H1 (cell line): Measurements from ENCODE around the gene GSK3B. TPM values are rescaled to one million over a fixed set of nuclear protein-coding genes. Genes with fewer than 3 reads are reported as not detected.

Source experiments
- CTCF ChIA-PET: fragments of 300-600 bp; sonication (Branson Sonifier 250); formaldehyde crosslinking; loops from one replicate; lab custom pipeline; 2021; ENCODE audit not compliant: partially characterized antibody; lab: Charles Lee
- POLR2A ChIA-PET: fragments of 300-600 bp; sonication (Branson Sonifier 250); formaldehyde crosslinking; loops from one replicate; lab custom pipeline; 2021; ENCODE audit warnings: inconsistent platforms; ENCODE audit not compliant: partially characterized antibody; lab: Charles Lee
- DNase-seq, 2 experiments: peaks; one replicate each; pipeline versions ENCODE4 v3.0.0 to v3.0.0-alpha.2; 2010 to 2022; ENCODE audit warnings: low spot score in 2 of 2, low read depth in 1 of 2, mixed read lengths in 1 of 2
- FAIRE-seq: peaks from 2 replicates; lab custom pipeline; 2011; peaks lifted over from hg19 to GRCh38; lab: Jason Lieb, UNC
- H2AFZ ChIP-seq: 2 replicates; pipeline ENCODE4 v1.8.1; 2012; ENCODE audit warnings: low read length, inconsistent platforms
- H2AK5ac ChIP-seq: 2 replicates; pipeline ENCODE4 v1.6.1; 2013; ENCODE audit warnings: low read depth, low read length
- H2BK120ac ChIP-seq: replicated peaks from 2 replicates; pipeline ENCODE3; 2013; ENCODE audit warnings: low read depth, low read length, inconsistent platforms
- H2BK12ac ChIP-seq: 2 replicates; pipeline ENCODE4 v1.6.1; 2013; ENCODE audit warnings: low read depth, low read length
- H2BK15ac ChIP-seq: 2 replicates; pipeline ENCODE4 v1.6.1; 2013; ENCODE audit warnings: low read length
- H2BK20ac ChIP-seq: 2 replicates; pipeline ENCODE4 v1.6.1; 2013; ENCODE audit warnings: low read length
- H2BK5ac ChIP-seq: 2 replicates; pipeline ENCODE4 v1.6.1; 2013; ENCODE audit warnings: low read depth, low read length
- H3K14ac ChIP-seq: 2 replicates; pipeline ENCODE4 v1.6.1; 2013; ENCODE audit warnings: inconsistent platforms; ENCODE audit not compliant: insufficient read length
- H3K18ac ChIP-seq: 2 replicates; pipeline ENCODE4 v1.6.1; 2013; ENCODE audit warnings: low read length; ENCODE audit errors: extremely low read depth
- H3K23ac ChIP-seq: 2 replicates; pipeline ENCODE4 v1.6.1; 2013; ENCODE audit warnings: inconsistent platforms; ENCODE audit not compliant: insufficient read length
- H3K23me2 ChIP-seq: 2 replicates; pipeline ENCODE4 v1.6.1; 2013; ENCODE audit warnings: low read depth, low read length
- H3K27ac ChIP-seq: 2 replicates; pipeline ENCODE4 v1.6.1; 2011; ENCODE audit warnings: low read depth, low read length, inconsistent platforms
- H3K27me3 ChIP-seq, 4 experiments: replicated peaks in 1 of 4; 1 replicate in 1 of 4; 2 replicates in 3 of 4; pipeline versions ENCODE4 v1.6.1 to v1.8.1; 2011 to 2013; ENCODE audit warnings: low read length in 3 of 4, mild to moderate bottlenecking in 3 of 4, inconsistent platforms in 2 of 4, mixed read lengths in 2 of 4, moderate library complexity in 1 of 4; ENCODE audit not compliant: control insufficient read depth in 3 of 4, insufficient read depth in 3 of 4; ENCODE audit errors: extremely low read depth in 1 of 4
- H3K36me3 ChIP-seq, 4 experiments: 2 replicates each; pipeline versions ENCODE4 v1.6.1 to v1.8.1; 2011 to 2013; ENCODE audit warnings: mild to moderate bottlenecking in 4 of 4, low read length in 3 of 4, moderate library complexity in 2 of 4, control low read depth in 1 of 4, inconsistent platforms in 1 of 4; ENCODE audit not compliant: insufficient read depth in 4 of 4, control insufficient read depth in 2 of 4
- H3K4ac ChIP-seq: replicated peaks from 2 replicates; pipeline ENCODE3; 2013; ENCODE audit warnings: low read length, low read depth, mixed read lengths, inconsistent platforms; ENCODE audit not compliant: insufficient read length
- H3K4me1 ChIP-seq, 4 experiments: replicated peaks in 1 of 4; 1 replicate in 1 of 4; 2 replicates in 3 of 4; pipeline versions ENCODE4 v1.6.1 to v1.8.1; 2011 to 2013; ENCODE audit warnings: low read length in 3 of 4, inconsistent platforms in 2 of 4, mixed read lengths in 1 of 4; ENCODE audit not compliant: insufficient read depth in 4 of 4, control insufficient read depth in 3 of 4
- H3K4me2 ChIP-seq, 2 experiments: 2 replicates each; pipeline versions ENCODE4 v1.6.1 to v1.8.1; 2011 to 2013; ENCODE audit warnings: low read depth in 2 of 2, low read length in 2 of 2, control low read depth in 1 of 2, inconsistent platforms in 1 of 2, mild to moderate bottlenecking in 1 of 2; ENCODE audit not compliant: insufficient read depth in 1 of 2
- H3K4me3 ChIP-seq, 4 experiments: fragments of 200-600, 300-600 bp in 1 of 4; sonication (generic), shearing (Covaris generic), sonication (Bioruptor Twin) in 1 of 4; 2 replicates each; pipeline versions ENCODE4 v1.5.1 to v1.8.1; 2011 to 2016; ENCODE audit warnings: low read length in 4 of 4, low read depth in 3 of 4, control low read depth in 2 of 4, inconsistent platforms in 2 of 4, mild to moderate bottlenecking in 2 of 4, mixed read lengths in 1 of 4, moderate library complexity in 1 of 4; ENCODE audit not compliant: insufficient read depth in 2 of 4; ENCODE audit errors: extremely low read depth in 1 of 4
- H3K56ac ChIP-seq: replicated peaks from 2 replicates; pipeline ENCODE3; 2013; ENCODE audit warnings: low read depth, mild to moderate bottlenecking, mixed read lengths, low read length, inconsistent platforms; ENCODE audit not compliant: insufficient read length
- H3K79me1 ChIP-seq: 2 replicates; pipeline ENCODE4 v1.6.1; 2013; ENCODE audit warnings: low read depth, low read length, control low read depth
- H3K79me2 ChIP-seq, 2 experiments: 2 replicates each; pipeline versions ENCODE4 v1.6.1 to v1.8.1; 2012 to 2013; ENCODE audit warnings: low read length in 2 of 2, mild to moderate bottlenecking in 2 of 2, inconsistent platforms in 1 of 2; ENCODE audit not compliant: insufficient read depth in 2 of 2, control insufficient read depth in 1 of 2
- H3K9ac ChIP-seq, 4 experiments: replicated peaks in 1 of 4; 1 replicate in 1 of 4; 2 replicates in 3 of 4; pipeline versions ENCODE4 v1.6.1 to v1.8.1; 2011 to 2013; ENCODE audit warnings: low read depth in 3 of 4, low read length in 3 of 4, control low read depth in 2 of 4, mild to moderate bottlenecking in 2 of 4, moderate library complexity in 2 of 4, inconsistent platforms in 1 of 4; ENCODE audit errors: extremely low read depth in 1 of 4
- H3K9me3 ChIP-seq, 2 experiments: 2 replicates each; pipeline versions ENCODE4 v1.6.1 to v1.8.1; 2012 to 2013; ENCODE audit warnings: mild to moderate bottlenecking in 2 of 2, moderate library complexity in 2 of 2, control low read depth in 1 of 2, inconsistent platforms in 1 of 2, low read depth in 1 of 2, low read length in 1 of 2, mixed read lengths in 1 of 2; ENCODE audit not compliant: insufficient read depth in 2 of 2
- H4K20me1 ChIP-seq, 2 experiments: replicated peaks in 1 of 2; 2 replicates each; pipeline versions ENCODE3 to v1.8.1; 2011 to 2013; ENCODE audit warnings: inconsistent platforms in 2 of 2, low read length in 2 of 2, mild to moderate bottlenecking in 1 of 2; ENCODE audit not compliant: insufficient read depth in 2 of 2, control insufficient read depth in 1 of 2
- H4K5ac ChIP-seq: 2 replicates; pipeline ENCODE4 v1.6.1; 2013; ENCODE audit warnings: low read length, low read depth, mixed read lengths, inconsistent platforms; ENCODE audit not compliant: insufficient read length
- H4K8ac ChIP-seq: 2 replicates; pipeline ENCODE4 v1.8.0; 2013; ENCODE audit warnings: mild to moderate bottlenecking, moderate library complexity, low read length, inconsistent platforms; ENCODE audit not compliant: insufficient read depth; ENCODE audit errors: extremely low read depth
- H4K91ac ChIP-seq: replicated peaks from 2 replicates; pipeline ENCODE3; 2013; ENCODE audit warnings: low read length, mixed read lengths, inconsistent platforms; ENCODE audit not compliant: insufficient read length
- CHD1 ChIP-seq: IDR thresholded peaks from 2 replicates; pipeline ENCODE4 v1.6.1; 2012; ENCODE audit warnings: low read depth, low read length, improper control_type of control experiment
- EGR1 ChIP-seq: IDR thresholded peaks from 2 replicates; pipeline ENCODE4 v1.6.1; 2011; ENCODE audit warnings: low read depth, low read length, borderline replicate concordance
- HDAC6 ChIP-seq: IDR thresholded peaks from one replicate; pipeline ENCODE4 v1.7.1; 2012; ENCODE audit warnings: low read depth, mild to moderate bottlenecking, inconsistent platforms, low read length, moderate library complexity
- SIRT6 ChIP-seq: IDR thresholded peaks from one replicate; pipeline ENCODE4 v1.7.1; 2012; ENCODE audit warnings: low read length, inconsistent platforms
- TEAD4 ChIP-seq: IDR thresholded peaks from 2 replicates; pipeline ENCODE4 v1.6.1; 2012; ENCODE audit warnings: low read depth, low read length, inconsistent platforms, mixed read lengths
- USF2 ChIP-seq: IDR thresholded peaks from 2 replicates; pipeline ENCODE4 v1.6.1; 2011; ENCODE audit warnings: low read length, improper control_type of control experiment
- YY1 ChIP-seq: IDR thresholded peaks from 2 replicates; pipeline ENCODE4 v1.6.1; 2011; ENCODE audit warnings: low read depth, mild to moderate bottlenecking, low read length
- WGBS, 2 experiments: shearing (Covaris generic) in 1 of 2; methylation state at CpG; one replicate each; pipeline versions ENCODE4 v1.1.6 to v1.1.7; 2013 to 2015; ENCODE audit warnings: low lambda C conversion rate in 2 of 2, mixed read lengths in 2 of 2, inconsistent platforms in 1 of 2, low coverage in 1 of 2, missing lambda C conversion rate in 1 of 2; ENCODE audit not compliant: insufficient replicate concordance in 2 of 2, insufficient coverage in 1 of 2, insufficient read length in 1 of 2; ENCODE audit errors: extremely low coverage in 1 of 2, missing lambda C conversion rate in 1 of 2; 5-methylcytosine and 5-hydroxymethylcytosine counted together
- long read RNA-seq, 2 experiments: library from RNA in 1 of 2; library from capped mRNA in 1 of 2; stranded (forward); transcript quantifications; one replicate each; pipeline ENCODE4 v2.0.0, GENCODE V29; 2021; ENCODE audit warnings: inconsistent platforms in 1 of 2
- polyA minus RNA-seq, 3 experiments: library from RNA; depleted of rRNA, polyadenylated mRNA; stranded (reverse); fragments of >200 nt; gene quantifications; 1 replicate in 2 of 3; 2 replicates in 1 of 3; pipeline ENCODE4 v1.2.3, GENCODE V29; 2011
- polyA plus RNA-seq, 7 experiments: library from polyadenylated mRNA; depleted of rRNA in 3 of 7; stranded (reverse) in 5 of 7; unstranded in 2 of 7; fragments of >200 nt in 5 of 7; fragments of 200-250 nt in 2 of 7; gene quantifications; 1 replicate in 5 of 7; 2 replicates in 1 of 7; 4 replicates in 1 of 7; pipeline versions ENCODE4 v1.2.1 to v1.2.3, GENCODE V29; 2011 to 2013; ENCODE audit warnings: missing spikeins in 2 of 7, mixed read lengths in 2 of 7
- total RNA-seq: library from RNA; stranded (reverse); fragmentation: NEBNext Ultra II Directional; extraction: Animal tissue kit (Norgen Biotek cat#: 25700); gene quantifications from 2 replicates; pipeline ENCODE4 v1.2.1, GENCODE V29; 2021

The GSK3B gene
- total RNA-seq (46.8 and 50.7 TPM in 2 replicates), polyA plus RNA-seq (2011; rRNA removed) (15.2 and 24.2 TPM in 2 replicates), polyA minus RNA-seq (2011; rRNA and poly(A)+ RNA removed) (59.3 and 89.6 TPM in 2 replicates)
- 24.9 TPM for polyA plus RNA-seq (2011; cell fraction: cytosol; rRNA removed)
- polyA plus RNA-seq (2011; cell fraction: nucleus; rRNA removed): 16.3 TPM
- polyA plus RNA-seq (2012, experiment 1 of 2): 20.2 to 30.6 TPM (median 30.2 TPM) in 4 replicates
- 9.6 TPM for polyA plus RNA-seq (2012, experiment 2 of 2)
- polyA plus RNA-seq (2013, experiment 1 of 2): 31.6 TPM
- polyA plus RNA-seq (2013, experiment 2 of 2): 28.8 TPM
- polyA minus RNA-seq (2011; cell fraction: cytosol; rRNA and poly(A)+ RNA removed): 46.6 TPM
- polyA minus RNA-seq (2011; cell fraction: nucleus; rRNA and poly(A)+ RNA removed): 71.4 TPM
- long read RNA-seq, experiment 1, full-length matches to known transcripts: 10 of 39 reads
- long read RNA-seq, experiment 1, partial matches to known transcripts: 11 of 39 reads
- long read RNA-seq, experiment 1, other reads (novel, unspliced or antisense): 18 of 39 reads
- long read RNA-seq, experiment 2, full-length matches to known transcripts: 2 of 9 reads
- long read RNA-seq, experiment 2, partial matches to known transcripts: 2 of 9 reads
- long read RNA-seq, experiment 2, other reads (novel, unspliced or antisense): 5 of 9 reads

GRCh38 chr3:120093911-120094775 is at the start of gene GSK3B:
TSS of gene GSK3B (minus strand) at chr3:120094447. CDS start at chr3:120093434, 1,013 bp downstream.
- FAIRE-seq: no peak
- peak; percentile 97 to 98 for DNase-seq
- Histone ChIP-seq H2BK20ac (no peak within 1 kb of the TSS), H3K36me3 (peaks cover 0 to 10% (median 0%) of the 10 kb centered on the region in 4 experiments; a peak in 2 of 8 replicates), H3K4me3 (peak within 1 kb of the TSS; percentile 86 to 99 (median 94)), H4K91ac (peak within 1 kb of the TSS; percentile 94), H3K27ac (peak within 1 kb of the TSS; percentile 99), H3K27me3 (no peaks in the 10 kb centered on the region), H3K4ac (peak within 1 kb of the TSS; percentile 93), H2BK5ac (peak within 1 kb of the TSS; percentile 99), H3K18ac (peak within 1 kb of the TSS; percentile 99), H4K20me1 (peaks cover 8 to 11% of the 10 kb centered on the region in 2 experiments), H4K5ac (peak within 1 kb of the TSS; percentile 88), H2AK5ac (no peak within 1 kb of the TSS), H3K4me1 (peaks cover 0 to 2% (median 0%) of the 10 kb centered on the region in 4 experiments; a peak in 4 of 7 replicates), H3K23ac (no peak within 1 kb of the TSS), H2BK120ac (peak within 1 kb of the TSS; percentile 66), H3K23me2 (peaks cover 7% of the 10 kb centered on the region; the same call in 1 of the 2 replicates), H2BK15ac (no peak within 1 kb of the TSS), H3K4me2 (peak within 1 kb of the TSS; percentile 95 to 99), H3K14ac (no peak within 1 kb of the TSS), H3K9me3 (no peaks in the 10 kb centered on the region), H3K9ac (peak within 1 kb of the TSS; percentile 99 to 100 (median 100)), H2BK12ac (peak within 1 kb of the TSS; percentile 93), H4K8ac (peak within 1 kb of the TSS; percentile 100), H3K79me1 (no peaks in the 10 kb centered on the region), H3K56ac (peak within 1 kb of the TSS; percentile 96), H2AFZ (peak within 1 kb of the TSS; percentile 15; the same call in 1 of the 2 replicates), H3K79me2 (peaks cover 30 to 80% of the 10 kb centered on the region in 2 experiments)
- POLR2A ChIA-PET: interaction anchor here (0.8 to 2.9 kb wide), 23 partner anchors 10 to 498 kb away, joined by 3 to 30 read pairs (median 5); partner anchors contain the start of genes FSTL1 and LRRC58
- WGBS, 2 experiments: 2% methylated on average over 38 of the region's 94 CpGs; no CpG with 5 or more reads in 1 of the 2 experiments
- CTCF ChIA-PET: interaction anchor here (0.6 kb wide), 1 partner anchor 8 kb away, joined by 3 read pairs; no protein-coding TSS in a partner anchor
- TF ChIP-seq EGR1 (no peak), YY1 (peak; percentile 68; the same call in 1 of the 2 replicates), TEAD4 (no peak), HDAC6 (no peak), CHD1 (no peak), SIRT6 (no peak), USF2 (no peak)
